ENCODE measurements around the gene SIM1.

The SIM1 gene

GRCh38 chr6:100469101-100469859, 4.6 kb upstream of the SIM1 start:
- DNase-seq, result no peak

DNA sequence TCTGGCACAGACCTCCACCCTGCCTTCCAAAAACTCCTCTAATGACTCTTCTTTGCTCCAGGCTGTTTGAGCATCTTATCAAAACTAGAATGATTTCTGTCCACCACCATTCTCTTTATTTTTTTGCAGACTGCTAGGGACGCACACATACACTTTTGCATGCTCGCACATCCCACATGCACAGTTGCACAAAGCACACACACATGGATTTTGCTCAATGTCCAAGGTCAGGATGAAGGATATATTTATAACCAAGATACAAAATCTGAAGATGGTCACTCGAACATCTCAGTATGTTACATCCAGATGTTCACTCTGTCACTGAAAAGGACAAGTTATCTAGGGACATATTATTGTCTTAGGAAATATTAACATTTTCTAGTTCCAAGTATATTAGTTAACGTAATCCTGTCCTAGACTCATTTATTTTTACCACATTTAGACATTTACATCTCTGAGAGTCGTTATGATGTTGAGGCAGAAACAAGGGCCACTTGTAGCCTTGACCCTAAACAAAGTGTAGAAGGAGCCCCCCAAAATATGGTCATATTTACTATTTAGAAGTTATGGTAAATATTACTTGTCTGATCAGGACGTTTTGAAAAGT, 3.4 kb upstream of the SIM1 start:
- DNase-seq, result no peak

DNA sequence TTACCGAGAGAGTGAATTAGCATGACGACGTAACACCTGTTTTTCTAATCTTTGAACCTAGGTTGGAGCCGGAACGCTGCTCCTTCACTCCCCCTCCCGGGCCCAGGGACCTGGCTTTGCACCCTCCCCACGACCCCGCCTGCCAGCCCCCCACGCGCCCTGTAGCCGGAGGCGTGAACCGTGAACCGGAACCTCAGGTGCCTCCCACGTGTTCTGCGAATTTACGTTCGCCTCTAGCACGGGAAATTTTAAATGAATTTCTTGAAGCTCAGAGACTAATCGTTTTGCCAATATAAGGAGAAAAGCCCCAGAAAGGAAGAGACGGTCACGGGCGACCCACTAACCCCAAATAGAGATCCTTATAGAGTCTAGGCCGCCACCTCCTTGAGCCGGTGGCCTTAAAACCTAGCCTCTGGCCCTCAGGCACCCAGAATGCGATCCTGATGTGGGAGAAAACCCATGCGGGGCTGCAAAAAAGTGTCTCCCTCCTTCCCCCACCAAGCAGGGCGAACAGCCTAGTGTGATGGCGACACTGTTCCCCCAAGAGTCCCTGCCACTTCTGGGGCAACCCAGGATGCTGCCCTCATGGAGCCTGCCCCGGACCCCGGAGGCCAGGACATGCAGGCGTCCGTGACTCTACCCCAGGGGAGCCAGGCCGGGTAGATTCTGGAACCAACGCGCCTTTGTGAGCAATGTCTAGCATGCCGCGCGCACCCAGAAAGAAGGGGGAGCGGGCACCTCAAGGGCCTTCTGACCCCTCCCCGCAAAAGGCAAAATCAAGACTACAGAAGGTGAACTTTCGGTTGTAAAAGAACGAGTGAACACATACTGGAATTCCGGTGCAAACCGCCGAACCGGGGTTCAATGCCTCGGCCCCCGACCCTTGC, 2.7 kb upstream of the SIM1 start:
- no peak for DNase-seq

- no peak for DNase-seq
These were observed 1.8 kb upstream of the SIM1 start for GRCh38 chr6:100466410-100467128.

DNA sequence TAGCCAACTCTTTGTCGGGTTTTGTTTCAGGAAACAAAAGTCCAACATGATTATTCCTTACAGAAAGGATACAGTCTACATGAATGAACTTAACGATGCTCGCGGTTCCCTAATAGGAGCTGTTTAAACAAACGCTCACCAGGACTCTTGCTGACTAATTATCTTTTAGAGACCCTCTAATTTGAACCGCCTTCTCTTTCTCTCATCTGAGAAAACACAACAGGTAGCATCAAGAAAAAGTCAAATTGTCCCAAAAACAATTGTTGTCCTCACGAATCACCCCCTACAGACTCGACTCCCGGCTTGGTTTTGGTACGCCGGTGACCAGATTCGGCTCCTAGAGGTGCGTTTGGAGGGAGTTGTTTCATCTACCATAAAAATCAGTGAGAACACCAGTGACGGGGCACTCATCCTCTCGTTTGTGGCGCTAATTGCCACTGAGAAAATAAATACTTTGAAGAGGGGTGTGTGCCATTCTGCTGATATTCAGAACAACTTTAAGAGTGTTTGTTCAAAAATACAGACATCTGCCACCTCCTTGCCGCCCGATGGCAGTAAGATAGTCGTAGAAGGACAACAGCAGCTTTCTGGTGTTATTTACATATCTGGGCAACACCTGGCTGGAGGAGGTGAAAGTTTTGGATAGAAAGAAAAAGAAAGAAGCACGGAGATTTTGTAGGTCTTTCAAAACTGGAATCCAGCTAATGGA, 1.1 kb upstream of the SIM1 start:
- no peak for DNase-seq

DNA sequence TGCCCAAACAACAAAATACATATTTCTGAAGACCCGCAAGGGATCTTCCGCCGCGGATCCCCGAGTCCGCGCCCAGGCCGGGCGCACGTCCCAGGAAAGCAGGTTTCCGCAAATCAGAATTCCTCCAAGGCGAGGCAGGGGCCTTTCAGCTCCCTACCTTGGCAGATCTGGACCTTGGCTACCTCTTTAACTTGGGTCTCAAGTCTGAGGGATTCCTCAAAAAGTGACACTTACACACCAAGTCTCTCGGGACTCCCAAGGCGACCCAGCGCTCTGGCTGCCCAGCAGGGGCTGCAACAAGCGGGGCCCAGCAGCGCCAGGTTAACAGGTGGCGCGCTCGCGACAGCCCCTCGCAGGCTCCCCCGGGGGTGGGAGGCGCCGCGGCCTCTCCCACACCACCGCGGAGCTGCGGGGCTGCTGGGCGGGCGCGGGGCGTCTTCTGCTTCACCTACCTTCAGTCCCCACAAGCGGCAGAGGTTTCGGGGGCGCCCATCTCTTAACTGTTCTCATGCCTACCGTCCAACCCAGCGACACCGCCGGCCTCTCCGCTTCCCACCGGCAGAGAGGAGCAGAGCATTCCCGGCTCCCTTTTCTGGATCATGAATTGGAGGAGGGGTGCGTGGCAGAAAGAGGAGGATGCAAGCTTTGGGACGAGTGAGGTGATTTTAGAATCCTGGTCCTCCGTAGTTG, 414 bp downstream of the SIM1 start:
- no peak for DNase-seq

GRCh38 chr6:100463630-100464161, 1.0 kb downstream of the SIM1 start:
- DNase-seq, result no peak

GRCh38 chr6:100462706-100463629, 1.8 kb downstream of the SIM1 start:
- DNase-seq, result no peak

DNA sequence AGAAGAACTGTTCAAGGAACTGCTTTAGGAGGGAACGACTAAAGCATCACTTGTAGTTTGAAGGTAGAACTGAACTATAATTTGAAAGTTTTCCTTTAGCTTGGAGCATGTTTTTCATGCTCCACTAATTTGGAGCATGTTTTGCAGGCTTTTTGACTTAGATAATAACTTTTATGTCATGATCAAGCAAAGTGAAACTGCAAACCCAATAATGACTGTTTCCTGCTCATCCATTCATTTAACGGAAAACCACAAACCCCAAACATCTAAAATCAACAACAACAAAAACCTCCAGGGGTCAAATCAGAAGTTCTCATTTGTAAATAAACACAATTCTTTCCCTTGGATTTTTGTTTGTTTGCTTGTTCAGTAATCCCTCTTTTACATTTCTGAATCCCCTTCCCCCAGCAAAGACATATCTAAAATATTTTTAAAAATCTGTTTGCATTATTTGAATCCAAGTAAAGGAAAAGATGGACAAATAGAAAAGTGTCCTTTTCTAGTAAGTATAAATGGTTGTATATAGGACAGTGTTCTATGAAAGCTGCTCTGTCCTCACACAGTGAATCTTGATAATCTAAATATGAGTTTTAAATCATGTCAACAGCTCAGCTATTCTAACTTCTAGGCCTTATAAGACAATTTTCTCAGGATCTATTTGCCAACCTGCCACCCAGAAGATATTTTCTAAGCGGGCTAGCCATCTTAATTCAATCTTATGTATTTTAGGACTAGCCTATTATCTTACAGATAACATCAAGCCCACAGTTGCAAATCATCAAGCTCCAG, 2.6 kb downstream of the SIM1 start:
- DNase-seq, result no peak

DNA sequence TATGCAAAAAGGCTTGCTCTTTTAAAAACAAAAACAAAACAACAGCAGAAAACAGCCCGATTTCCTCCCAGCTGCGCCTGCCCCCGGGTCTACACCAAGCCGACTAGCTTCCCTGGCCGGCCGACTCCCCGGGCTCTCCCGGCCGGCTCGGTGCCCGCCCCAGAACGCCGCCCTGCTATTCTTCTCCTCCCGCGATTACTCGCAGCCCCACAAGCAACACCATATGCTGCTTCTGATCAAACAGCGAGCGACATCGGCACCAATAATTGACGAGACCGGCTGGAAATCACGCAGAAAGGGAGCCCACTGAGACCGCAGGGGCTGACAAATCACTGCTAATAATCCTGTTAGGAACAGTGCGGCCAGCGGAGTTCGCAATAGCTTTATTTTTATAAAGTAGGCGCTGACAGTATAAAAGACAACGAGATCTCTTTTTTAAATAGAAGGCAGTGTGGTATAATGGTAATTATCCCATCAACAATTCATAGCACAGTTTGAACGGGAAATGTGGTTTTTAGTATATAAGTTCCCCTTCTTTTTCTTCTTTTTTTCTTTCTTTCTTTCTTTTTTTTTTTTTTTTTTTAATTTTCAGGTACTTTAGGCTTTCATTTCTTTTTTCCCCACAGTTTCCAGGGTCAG, 3.3 kb downstream of the SIM1 start:
- DNase-seq, result peak; percentile 30

DNA sequence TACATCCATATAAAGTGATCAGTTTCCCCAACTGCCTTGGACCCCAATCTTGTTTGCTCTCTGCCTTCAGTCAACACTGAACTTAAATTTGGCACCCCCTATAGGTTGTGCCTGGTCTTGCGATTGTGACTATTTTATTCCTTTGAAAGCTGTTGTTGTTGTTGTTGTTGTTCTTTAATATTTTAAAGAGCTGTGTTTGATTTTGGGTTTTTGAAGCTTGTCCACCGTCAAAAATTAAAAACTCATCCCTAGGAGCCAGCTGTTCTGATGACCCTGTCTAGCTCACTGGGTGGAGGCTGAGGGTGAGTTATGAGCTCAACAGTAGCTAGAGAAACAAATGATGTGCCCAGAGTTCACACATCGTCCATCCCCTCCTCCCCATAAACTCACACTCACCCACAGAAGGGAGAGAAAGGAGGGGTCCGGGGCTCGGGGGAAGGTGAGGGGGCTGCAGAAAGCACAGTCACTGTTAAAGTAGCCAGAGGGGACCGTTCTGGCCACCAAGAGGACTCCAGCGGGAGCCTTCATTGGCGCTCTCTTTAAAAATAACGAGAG, 4.0 kb downstream of the SIM1 start:
- no peak for DNase-seq

DNA sequence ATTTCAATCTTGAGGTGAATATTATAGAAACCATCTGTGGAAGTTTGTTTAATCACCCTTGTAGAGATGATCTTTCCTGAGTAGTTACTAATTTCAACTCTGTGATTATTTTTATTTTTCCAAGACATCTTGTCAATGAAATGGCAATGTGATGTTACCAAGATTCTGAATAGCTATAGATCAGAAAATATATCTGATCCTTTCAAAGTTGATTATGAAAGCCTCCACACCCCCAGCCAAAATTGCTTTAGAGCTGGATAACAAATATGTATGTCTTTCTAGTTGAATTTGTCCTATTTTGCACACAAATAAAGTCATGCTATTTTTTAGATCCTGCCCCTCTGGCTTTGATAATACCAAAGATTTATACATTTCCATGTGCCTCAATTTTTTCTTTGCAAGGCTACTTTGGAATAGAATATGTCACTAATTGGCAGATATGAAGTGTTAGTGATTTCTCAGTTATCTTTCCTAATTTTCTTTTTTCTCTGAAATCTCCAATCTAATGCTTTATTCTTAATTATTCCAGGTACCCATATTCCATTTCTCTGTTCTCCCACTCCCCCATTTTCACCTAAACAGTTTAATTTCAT, 5.0 kb downstream of the SIM1 start:
- DNase-seq, result no peak

GRCh38 chr6:100458841-100459591, 5.7 kb downstream of the SIM1 start:
- no peak for DNase-seq

GRCh38 chr6:100457311-100457990, 7.3 kb downstream of the SIM1 start:
- no peak for DNase-seq

DNA sequence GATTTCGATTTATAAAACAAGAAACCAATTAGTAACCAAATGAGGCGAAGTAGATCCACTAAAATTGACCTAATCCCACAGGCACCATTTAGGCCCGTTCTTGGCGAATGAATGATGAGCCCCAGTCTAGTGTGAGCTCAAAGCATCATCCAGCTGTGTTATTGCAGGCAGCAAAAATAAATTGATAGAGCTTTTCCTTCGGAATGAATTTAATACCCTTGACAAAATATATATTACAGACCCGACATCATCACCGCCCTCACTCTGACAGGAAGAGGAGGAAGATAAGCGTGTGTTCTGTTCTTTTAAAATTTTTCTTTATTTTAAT, 7.8 kb downstream of the SIM1 start:
- no peak for DNase-seq

DNA sequence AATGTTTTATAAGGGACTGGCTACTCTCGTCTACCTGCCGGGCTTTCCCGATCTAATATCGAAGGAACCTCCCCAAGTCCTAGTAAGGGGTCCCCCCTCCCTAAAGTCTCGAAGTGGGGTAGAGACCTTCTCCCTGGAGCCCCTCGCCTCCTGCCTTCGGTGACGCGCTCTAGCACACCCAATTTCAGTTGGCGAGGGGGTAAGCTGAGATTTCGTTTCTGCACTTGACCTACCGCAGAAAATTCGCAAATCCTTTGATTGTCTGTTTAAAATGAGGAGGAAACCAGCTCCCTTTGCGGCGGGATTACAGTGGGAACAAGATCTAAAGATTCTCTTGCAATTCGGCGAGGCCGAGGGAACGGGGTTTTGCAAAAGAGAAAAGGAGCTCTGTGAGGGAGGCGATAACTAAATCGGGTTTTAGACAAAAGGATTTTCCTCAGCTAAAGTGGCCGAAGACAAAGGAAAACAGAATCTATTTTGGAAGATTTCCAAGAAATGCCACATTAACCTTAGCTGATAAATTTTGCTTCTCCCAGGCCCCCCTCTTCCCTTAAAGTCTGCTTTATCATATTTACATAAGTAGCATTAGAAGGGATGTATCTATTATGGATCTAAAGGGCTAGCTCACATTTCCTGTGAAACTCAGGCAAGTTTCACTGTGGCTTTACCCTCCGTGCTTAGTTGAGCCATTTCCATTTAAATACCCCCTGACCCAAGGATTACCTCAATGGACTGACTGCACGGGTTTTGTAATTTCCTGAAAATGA, 8.4 kb downstream of the SIM1 start:
- no peak for DNase-seq

Data from DMS153 (cell line).